Heart right ventricle (tissue), 16 donors: Measurements from ENCODE around the gene LEMD3. TPM values are rescaled to one million over a fixed set of nuclear protein-coding genes. Genes with fewer than 3 reads are reported as not detected.

Experiments
- ATAC-seq, 8 donors: fragments of 200-7000 bp; cut with Tn5 transposase; one replicate each; pipeline ENCODE4 v1.9.1; 2020; ENCODE audit warnings: mild to moderate bottlenecking in 8 of 8, moderate library complexity in 8 of 8, moderate number of reproducible peaks in 1 of 8
- DNase-seq, 2 donors: peaks; one replicate each; pipeline ENCODE4 v3.0.0-alpha.2; 2020
- H3K27ac ChIP-seq, 10 donors: fragments of 200-600 bp; sonication (generic) in 2 of 10; one replicate each; pipeline versions ENCODE4 v1.5.0 to v1.8.0; 2020 to 2022; ENCODE audit warnings: mild to moderate bottlenecking in 3 of 10
- H3K27me3 ChIP-seq, 7 donors: fragments of 200-600 bp; one replicate each; pipeline ENCODE4 v1.8.0; 2021 to 2022; ENCODE audit warnings: mild to moderate bottlenecking in 2 of 7
- H3K36me3 ChIP-seq, 9 donors: fragments of 200-600 bp; sonication (generic) in 1 of 9; one replicate each; pipeline versions ENCODE4 v1.5.0 to v1.8.0; 2020 to 2022; ENCODE audit warnings: mild to moderate bottlenecking in 2 of 9
- H3K4me1 ChIP-seq, 9 donors: fragments of 200-600 bp; sonication (generic) in 1 of 9; one replicate each; pipeline versions ENCODE4 v1.5.0 to v1.8.0; 2020 to 2022; ENCODE audit warnings: mild to moderate bottlenecking in 4 of 9
- H3K4me3 ChIP-seq, 10 donors: fragments of 200-600 bp; sonication (generic) in 2 of 10; one replicate each; pipeline versions ENCODE4 v1.5.0 to v1.8.0; 2020 to 2022; ENCODE audit warnings: mild to moderate bottlenecking in 7 of 10, moderate library complexity in 2 of 10
- H3K9me3 ChIP-seq, 11 donors: fragments of 200-600 bp in 10 of 11; sonication (generic) in 2 of 11; one replicate each; pipeline versions ENCODE4 v1.5.0 to v1.8.0; 2013 to 2022; ENCODE audit warnings: mild to moderate bottlenecking in 2 of 11, control low read depth in 1 of 11, moderate library complexity in 1 of 11
- WGBS, 2 donors: extraction: QIAGEN DNeasy Blood & Tissue Kit; methylation state at CpG; one replicate each; pipeline ENCODE4 v1.1.7; 2013; ENCODE audit warnings: inconsistent platforms in 1 of 2; 5-methylcytosine and 5-hydroxymethylcytosine counted together
- intact Hi-C, 10 donors: fragments of 100-400 bp; cut with DNase I; formaldehyde crosslinking; loops; one replicate each; pipeline versions ENCODE4 v1.11.1 to v1.14.2; 2022
- polyA plus RNA-seq, 2 donors: library from polyadenylated mRNA; stranded (reverse); fragments of 200-250 nt; gene quantifications; one replicate each; pipeline ENCODE4 v1.2.3, GENCODE V29; 2013
- total RNA-seq, 10 donors: library from RNA; stranded (reverse); fragmentation: NEBNext Ultra II Directional in 3 of 10; extraction: Animal tissue kit (Norgen Biotek cat#: 25700) in 3 of 10; gene quantifications; one replicate each; pipeline versions ENCODE4 v1.2.1 to v1.2.4, GENCODE V29; 2021 to 2023
- TF ChIP-seq, protein P1 (sequence below), 9 donors: fragments of 200-600 bp; sonication (generic) in 2 of 9; IDR thresholded peaks; one replicate each; pipeline versions ENCODE4 v1.5.0 to v1.8.0; 2021 to 2022; ENCODE audit warnings: antibody characterized with exemption in 9 of 9, mild to moderate bottlenecking in 5 of 9, moderate library complexity in 1 of 9
- donor health status: Arrhythmogenic right ventricular cardiomyopathy.
- donor health status: ischemic (EF 13 %, LVEDD 7.1; RV severe dilation, severe dysfunction).
- donor health status: healthy with polysubstance abuse.
- donor health status: DM: no; HTN: yes; CAD: no.
- donor health status: DM: no; HTN: no; CAD: no.
- donor health status: ischemic (EF 25% LVEDD 6.9; RV normal size, moderate dysfunction).
- donor health status: ischemic (EF 25% LVEDD 5.7; RV mildly dilated, moderate dysfunction).
- donor health status: healthy.
- donor health status: DM: yes; HTN: yes; CAD: no.
- donor health status: Ischemic cardiomyopathy.
- donor health status: ischemic (EF 35%, LVEDD 5.7; RV mildly dilated, moderate dysfunction).
- donor health status: nonischemic (EF 11% LVEDD 7.7; RV severe dilation, severe dysfunction).
- donor health status: DM: yes; HTN: yes; CAD: no.
- donor health status: PGD.
- donor health status: ischemic (EF 29% LVEDD 5.4; RV normal size, mild dysfunction).
- donor health status: nonischemic (EF 23%, LVEDD 6.1; RV moderate dilation, normal function).

The LEMD3 gene
- total and polyA plus RNA-seq, 12 donors: 4.5 to 16.3 (median 11.9) TPM

DNA sequence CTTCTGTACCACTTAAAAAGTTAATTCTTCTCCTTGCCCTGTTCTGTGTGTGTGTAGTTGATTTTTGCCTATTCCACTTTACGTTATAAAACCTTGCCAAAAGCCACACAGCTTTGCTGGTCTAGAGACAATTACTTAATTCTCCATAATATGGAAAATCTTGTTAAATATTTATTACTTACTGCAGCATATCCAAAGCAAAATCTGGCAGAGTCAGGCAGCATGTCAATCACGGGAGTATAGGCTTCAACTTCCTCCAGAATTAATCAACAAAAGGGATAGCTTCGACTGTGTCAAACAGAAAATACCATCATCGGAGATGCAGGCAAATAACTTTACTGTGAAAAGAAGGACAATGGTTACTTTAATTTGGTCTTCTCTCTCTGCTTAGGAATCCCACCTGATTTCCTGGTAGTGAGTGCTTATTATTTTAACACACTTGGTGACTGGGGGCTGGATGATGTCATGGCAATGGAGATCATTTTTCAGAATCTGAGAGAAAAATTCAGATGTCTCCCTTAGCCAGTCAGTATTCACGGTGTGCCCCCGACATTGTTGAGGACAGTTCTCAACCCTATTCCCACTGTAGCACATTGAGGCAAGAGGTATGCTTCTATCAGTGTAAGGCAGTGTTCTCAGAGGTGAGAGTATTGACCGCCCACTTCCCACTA, 105.4 kb downstream of the LEMD3 start:
- 84 to 85% methylated on average over 7 of the region's 7 CpGs for WGBS, 2 donors
- no peak overlapping the region for H3K4me3 ChIP-seq
- DNase-seq: no peak
- intact Hi-C loops: no loop called here
- TF ChIP-seq, protein P1, sequence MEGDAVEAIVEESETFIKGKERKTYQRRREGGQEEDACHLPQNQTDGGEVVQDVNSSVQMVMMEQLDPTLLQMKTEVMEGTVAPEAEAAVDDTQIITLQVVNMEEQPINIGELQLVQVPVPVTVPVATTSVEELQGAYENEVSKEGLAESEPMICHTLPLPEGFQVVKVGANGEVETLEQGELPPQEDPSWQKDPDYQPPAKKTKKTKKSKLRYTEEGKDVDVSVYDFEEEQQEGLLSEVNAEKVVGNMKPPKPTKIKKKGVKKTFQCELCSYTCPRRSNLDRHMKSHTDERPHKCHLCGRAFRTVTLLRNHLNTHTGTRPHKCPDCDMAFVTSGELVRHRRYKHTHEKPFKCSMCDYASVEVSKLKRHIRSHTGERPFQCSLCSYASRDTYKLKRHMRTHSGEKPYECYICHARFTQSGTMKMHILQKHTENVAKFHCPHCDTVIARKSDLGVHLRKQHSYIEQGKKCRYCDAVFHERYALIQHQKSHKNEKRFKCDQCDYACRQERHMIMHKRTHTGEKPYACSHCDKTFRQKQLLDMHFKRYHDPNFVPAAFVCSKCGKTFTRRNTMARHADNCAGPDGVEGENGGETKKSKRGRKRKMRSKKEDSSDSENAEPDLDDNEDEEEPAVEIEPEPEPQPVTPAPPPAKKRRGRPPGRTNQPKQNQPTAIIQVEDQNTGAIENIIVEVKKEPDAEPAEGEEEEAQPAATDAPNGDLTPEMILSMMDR (IDR thresholded peaks at IDR 0.05): no peak
- H3K27ac ChIP-seq: no peak overlapping the region
- no peak for ATAC-seq
- H3K36me3 ChIP-seq: no peaks in the 10 kb centered on the region
- H3K9me3 ChIP-seq: no peaks in the 10 kb centered on the region
- H3K4me1 ChIP-seq: peaks cover 0 to 11% (median 5%) of the 10 kb centered on the region in 9 donors
- H3K27me3 ChIP-seq: no peaks in the 10 kb centered on the region

DNA sequence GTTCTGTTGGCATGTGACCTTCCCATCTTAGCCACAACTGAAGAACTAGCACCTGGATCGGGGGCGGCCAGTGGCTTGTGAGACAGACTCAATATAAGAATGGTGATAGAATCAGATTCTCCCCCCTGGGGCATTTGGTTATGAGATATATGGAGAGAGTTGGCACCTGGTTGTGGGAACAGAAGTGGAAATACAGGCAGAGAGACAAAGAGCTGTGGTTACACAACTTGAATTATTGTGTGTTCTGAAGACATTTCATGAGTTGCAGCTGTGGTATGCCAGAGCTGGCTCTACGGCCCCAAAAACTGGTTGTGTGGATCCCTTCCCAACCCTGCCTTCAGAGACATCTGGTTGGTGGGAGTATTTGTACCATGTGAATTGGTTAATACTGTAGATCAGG, 106.2 kb downstream of the LEMD3 start:
- WGBS, 2 donors: 93% methylated on average over 3 of the region's 3 CpGs

DNA sequence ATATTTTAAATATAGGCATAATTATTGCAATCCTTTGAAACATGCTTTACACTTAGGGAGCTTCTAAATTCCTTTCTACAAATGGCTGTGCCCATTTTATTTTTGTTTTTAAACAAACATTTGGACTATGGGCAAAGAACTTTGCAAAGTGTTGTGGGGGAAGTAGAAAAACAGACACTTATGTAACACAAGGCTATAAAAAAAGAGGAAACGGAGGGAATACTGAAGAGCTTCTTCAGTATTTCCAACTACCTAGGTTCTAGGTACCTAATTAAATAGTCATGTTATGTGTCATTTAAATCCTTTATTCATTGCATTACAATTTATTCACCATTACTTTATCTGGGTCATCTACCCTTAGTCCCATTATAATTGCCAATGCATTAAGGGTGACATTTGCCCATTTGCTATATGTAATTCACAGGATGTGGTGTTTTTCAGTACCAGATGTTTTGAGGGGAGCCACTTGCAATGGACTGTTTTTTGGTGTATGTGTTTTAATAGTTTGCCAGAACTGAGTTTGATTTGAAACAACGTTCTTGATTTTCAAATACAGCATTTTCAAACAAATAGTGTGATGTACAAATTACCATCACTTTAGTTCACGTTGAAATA, 107.6 kb downstream of the LEMD3 start:
- WGBS, 2 donors: 80 to 81% methylated on average over 3 of the region's 3 CpGs
- no peak overlapping the region for H3K27ac ChIP-seq
- ATAC-seq: no peak

More for the DNA sequence above, 106.2 kb downstream of the LEMD3 start:
- no peak for DNase-seq
- intact Hi-C loops: no loop called here
- Histone ChIP-seq H3K27me3 (no peaks in the 10 kb centered on the region), H3K4me1 (peaks cover 0 to 19% (median 14%) of the 10 kb centered on the region in 9 donors), H3K9me3 (no peaks in the 10 kb centered on the region), H3K4me3 (no peak overlapping the region), H3K27ac (no peak overlapping the region), H3K36me3 (no peaks in the 10 kb centered on the region)
- ATAC-seq: no peak
- TF ChIP-seq, protein P1 (IDR thresholded peaks at IDR 0.05): no peak

DNA sequence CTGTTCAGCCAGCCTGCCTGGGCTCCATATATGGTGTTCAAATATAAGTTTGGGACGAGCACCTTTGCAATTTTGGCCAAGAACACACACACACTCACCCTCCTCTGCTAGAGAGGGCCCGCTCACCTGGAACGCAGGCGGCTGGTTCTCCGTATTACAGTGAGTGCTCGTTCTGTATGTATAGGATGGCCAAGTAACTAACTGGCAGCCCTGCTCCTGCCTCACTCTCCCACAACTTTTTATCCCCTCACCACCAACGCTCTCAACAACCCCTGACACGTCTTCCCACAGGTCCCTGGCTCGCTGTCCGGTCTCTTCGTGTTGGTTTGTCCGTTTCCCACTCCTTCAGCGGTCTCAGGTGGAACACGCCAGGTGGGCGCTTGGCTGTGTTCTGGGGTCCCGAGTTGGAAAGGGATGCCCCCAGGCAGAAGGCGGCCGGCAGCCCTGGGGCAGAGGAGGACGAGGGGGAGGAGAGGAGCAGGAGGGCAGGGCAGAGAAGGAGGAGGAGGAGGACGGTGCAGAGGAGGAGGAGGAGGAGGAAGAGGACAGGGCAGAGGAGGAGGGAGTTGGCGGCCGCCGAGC, 108.7 kb downstream of the LEMD3 start:
- no peaks in the 10 kb centered on the region for H3K36me3 ChIP-seq
- intact Hi-C loops: no loop called here
- DNase-seq (no peak), ATAC-seq (peak in 4 of 8 donors; percentile 1 to 11 (median 6))
- peak overlapping the region; percentile 73 to 96 (median 88) for H3K4me3 ChIP-seq
- peak overlapping the region; percentile 87 to 99 (median 92) for H3K27ac ChIP-seq
- peaks cover 0 to 44% (median 38%) of the 10 kb centered on the region in 9 donors for H3K4me1 ChIP-seq
- TF ChIP-seq, protein P1 (IDR thresholded peaks at IDR 0.05): no peak
- H3K9me3 ChIP-seq: no peaks in the 10 kb centered on the region
- no peaks in the 10 kb centered on the region for H3K27me3 ChIP-seq
- WGBS, 2 donors: 12 to 17% methylated on average over 22 to 23 of the region's 23 CpGs

More for the DNA sequence above, 107.6 kb downstream of the LEMD3 start:
- no peaks in the 10 kb centered on the region for H3K36me3 ChIP-seq
- H3K27me3 ChIP-seq: no peaks in the 10 kb centered on the region
- no peak for DNase-seq
- intact Hi-C loops: no loop called here
- TF ChIP-seq, protein P1 (IDR thresholded peaks at IDR 0.05): no peak
- no peak overlapping the region for H3K4me3 ChIP-seq
- no peaks in the 10 kb centered on the region for H3K9me3 ChIP-seq
- peaks cover 0 to 33% (median 27%) of the 10 kb centered on the region in 9 donors for H3K4me1 ChIP-seq
